ENCODE measurements around the gene CXCR6.

The CXCR6 gene

DNA sequence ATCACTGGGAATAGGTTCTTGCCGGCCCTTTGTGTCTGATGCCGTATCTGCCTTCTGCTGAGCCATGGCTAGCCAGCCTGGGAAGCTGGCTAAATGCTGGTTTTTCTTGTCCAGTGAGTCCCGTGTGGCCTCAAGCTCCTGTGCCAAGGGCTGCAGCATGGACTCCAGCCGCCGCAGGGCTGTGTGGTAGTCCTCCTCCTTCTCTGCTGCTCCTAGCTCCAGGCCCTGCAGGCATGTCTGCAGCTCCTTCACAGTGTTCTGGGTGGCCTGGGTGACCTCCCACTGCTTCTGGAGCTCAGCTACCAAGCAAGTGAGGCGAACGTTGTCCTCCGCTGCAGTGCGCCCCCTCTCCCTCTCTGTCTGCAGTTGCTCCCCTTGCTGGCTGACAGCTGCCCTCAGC lies 24.9 kb downstream of the CXCR6 start:
- TF ChIP-seq TARDBP (IDR thresholded peaks at IDR 0.05) = no peak
- TF ChIP-seq BHLHE40 (IDR thresholded peaks at IDR 0.05; ENCODE audit: borderline replicate concordance) = no peak
- no peak for TF ChIP-seq ARNT (IDR thresholded peaks at IDR 0.05)
- TF ChIP-seq FOXK2 (IDR thresholded peaks at IDR 0.05) = no peak
- no peak for TF ChIP-seq CTBP1 (IDR thresholded peaks at IDR 0.05; ENCODE audit: borderline replicate concordance)
- no peak for TF ChIP-seq FOXA1 (IDR thresholded peaks at IDR 0.05)
- no peak for TF ChIP-seq FOXM1 (IDR thresholded peaks at IDR 0.05; ENCODE audit: borderline replicate concordance)
- TF ChIP-seq L3MBTL2 (conservative IDR thresholded peaks at IDR 0.05) = no peak
- TF ChIP-seq SUZ12 (IDR thresholded peaks at IDR 0.05) = no peak
- no peak for TF ChIP-seq ZNF384 (IDR thresholded peaks at IDR 0.05)
- no peak for TF ChIP-seq ELF4 (IDR thresholded peaks at IDR 0.05)
- ChIA-PET POLR2A (no interaction called here), CTCF (no interaction called here)
- no peak for DNase-seq (ENCODE audit: extremely low spot score)

DNA sequence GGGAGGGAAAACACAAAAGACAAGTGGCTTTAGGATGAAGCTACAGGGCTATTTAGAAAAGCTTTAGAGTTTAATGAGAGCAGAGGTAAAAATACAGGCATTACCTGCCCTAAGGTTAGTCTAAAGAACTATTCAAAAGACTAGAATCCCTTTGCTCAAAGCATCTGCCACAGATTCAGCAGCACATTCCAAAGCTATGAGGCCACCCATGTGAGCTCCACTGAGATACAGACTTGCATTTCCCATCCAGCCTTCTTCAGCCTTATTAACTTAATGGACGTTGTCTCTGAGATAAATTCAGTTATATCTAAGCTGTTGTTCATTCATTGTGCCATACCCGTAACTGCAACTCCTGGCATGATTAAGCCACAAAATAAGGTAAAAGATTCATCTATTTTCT lies 25.4 kb downstream of the CXCR6 start:
- ChIA-PET CTCF (no interaction called here), POLR2A (no interaction called here)
- no peak for DNase-seq (ENCODE audit: extremely low spot score)
- TF ChIP-seq NFRKB (IDR thresholded peaks at IDR 0.05) = no peak
- TF ChIP-seq, protein P1, sequence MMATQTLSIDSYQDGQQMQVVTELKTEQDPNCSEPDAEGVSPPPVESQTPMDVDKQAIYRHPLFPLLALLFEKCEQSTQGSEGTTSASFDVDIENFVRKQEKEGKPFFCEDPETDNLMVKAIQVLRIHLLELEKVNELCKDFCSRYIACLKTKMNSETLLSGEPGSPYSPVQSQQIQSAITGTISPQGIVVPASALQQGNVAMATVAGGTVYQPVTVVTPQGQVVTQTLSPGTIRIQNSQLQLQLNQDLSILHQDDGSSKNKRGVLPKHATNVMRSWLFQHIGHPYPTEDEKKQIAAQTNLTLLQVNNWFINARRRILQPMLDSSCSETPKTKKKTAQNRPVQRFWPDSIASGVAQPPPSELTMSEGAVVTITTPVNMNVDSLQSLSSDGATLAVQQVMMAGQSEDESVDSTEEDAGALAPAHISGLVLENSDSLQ (IDR thresholded peaks at IDR 0.05) = no peak
- TF ChIP-seq L3MBTL2 (conservative IDR thresholded peaks at IDR 0.05) = no peak
- TF ChIP-seq HDGF (IDR thresholded peaks at IDR 0.05; ENCODE audit: borderline replicate concordance) = no peak
- TF ChIP-seq BHLHE40 (IDR thresholded peaks at IDR 0.05; ENCODE audit: borderline replicate concordance) = no peak
- no peak for TF ChIP-seq TARDBP (IDR thresholded peaks at IDR 0.05)
- no peak for TF ChIP-seq SP1 (IDR thresholded peaks at IDR 0.05)

DNA sequence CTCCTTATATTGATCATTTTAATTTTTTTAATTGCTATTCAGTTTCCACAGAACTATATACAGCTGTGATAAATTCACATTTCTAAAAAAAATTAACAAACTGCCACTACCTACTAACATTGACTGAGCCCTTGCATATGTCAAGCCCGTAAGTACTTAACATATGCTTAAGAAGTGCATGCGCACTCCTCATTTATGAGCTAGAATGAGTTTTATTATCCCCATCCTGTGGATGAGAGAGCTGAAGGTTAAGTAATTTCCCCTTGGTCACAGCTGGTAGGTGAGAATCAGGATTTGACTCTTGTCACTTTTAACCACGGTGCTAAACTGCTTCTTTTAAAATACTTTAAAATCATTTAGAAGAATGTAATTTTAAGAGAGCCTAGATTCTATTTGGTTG lies 25.9 kb downstream of the CXCR6 start:
- no peak for DNase-seq (ENCODE audit: extremely low spot score)
- ChIA-PET CTCF (no interaction called here), POLR2A (no interaction called here)
- TF ChIP-seq HDGF (IDR thresholded peaks at IDR 0.05; ENCODE audit: borderline replicate concordance) (no peak), ELF4 (IDR thresholded peaks at IDR 0.05) (no peak), FOXA1 (IDR thresholded peaks at IDR 0.05) (no peak), FOXK2 (IDR thresholded peaks at IDR 0.05) (no peak), BHLHE40 (IDR thresholded peaks at IDR 0.05; ENCODE audit: borderline replicate concordance) (no peak), NFRKB (IDR thresholded peaks at IDR 0.05) (no peak), ZNF384 (IDR thresholded peaks at IDR 0.05) (no peak), LEF1 (IDR thresholded peaks at IDR 0.05; ENCODE audit: borderline replicate concordance) (no peak), L3MBTL2 (conservative IDR thresholded peaks at IDR 0.05) (no peak), SP1 (IDR thresholded peaks at IDR 0.05) (no peak), ARNT (IDR thresholded peaks at IDR 0.05) (no peak), TARDBP (IDR thresholded peaks at IDR 0.05) (no peak), FOXM1 (IDR thresholded peaks at IDR 0.05; ENCODE audit: borderline replicate concordance) (no peak)

DNA sequence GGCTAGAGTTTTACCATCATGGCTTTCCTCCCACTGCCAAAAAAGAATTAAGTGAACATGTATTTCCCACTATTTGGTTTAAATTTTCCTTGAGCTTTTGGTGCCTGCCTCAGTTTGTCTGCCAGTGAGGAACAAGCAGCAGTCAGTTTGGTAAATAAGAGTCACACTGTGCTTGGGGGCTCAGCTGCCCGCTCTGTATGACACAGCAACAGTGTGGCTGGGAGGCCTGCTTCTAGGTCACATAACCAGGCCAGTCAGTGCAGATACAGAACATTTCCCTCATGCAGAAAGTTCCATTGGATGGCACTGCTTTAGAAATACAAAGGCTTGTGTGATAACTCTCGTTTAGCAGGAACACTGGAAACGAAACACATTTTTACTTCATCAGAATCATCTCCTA lies 26.7 kb downstream of the CXCR6 start:
- ChIA-PET CTCF (no interaction called here), POLR2A (no interaction called here)
- TF ChIP-seq TARDBP (IDR thresholded peaks at IDR 0.05) (no peak), FOXM1 (IDR thresholded peaks at IDR 0.05; ENCODE audit: borderline replicate concordance) (no peak), FOXA1 (IDR thresholded peaks at IDR 0.05) (no peak), ELF4 (IDR thresholded peaks at IDR 0.05) (no peak), ARNT (IDR thresholded peaks at IDR 0.05) (no peak), SUZ12 (IDR thresholded peaks at IDR 0.05) (no peak), CTBP1 (IDR thresholded peaks at IDR 0.05; ENCODE audit: borderline replicate concordance) (no peak), NFRKB (IDR thresholded peaks at IDR 0.05) (no peak), SP1 (IDR thresholded peaks at IDR 0.05) (no peak), HDGF (IDR thresholded peaks at IDR 0.05; ENCODE audit: borderline replicate concordance) (no peak), L3MBTL2 (conservative IDR thresholded peaks at IDR 0.05) (no peak), FOXK2 (IDR thresholded peaks at IDR 0.05) (no peak), LEF1 (IDR thresholded peaks at IDR 0.05; ENCODE audit: borderline replicate concordance) (no peak), BHLHE40 (IDR thresholded peaks at IDR 0.05; ENCODE audit: borderline replicate concordance) (no peak), ZNF384 (IDR thresholded peaks at IDR 0.05) (no peak)
- TF ChIP-seq, protein P1 (IDR thresholded peaks at IDR 0.05) = no peak
- DNase-seq (ENCODE audit: extremely low spot score) = no peak

DNA sequence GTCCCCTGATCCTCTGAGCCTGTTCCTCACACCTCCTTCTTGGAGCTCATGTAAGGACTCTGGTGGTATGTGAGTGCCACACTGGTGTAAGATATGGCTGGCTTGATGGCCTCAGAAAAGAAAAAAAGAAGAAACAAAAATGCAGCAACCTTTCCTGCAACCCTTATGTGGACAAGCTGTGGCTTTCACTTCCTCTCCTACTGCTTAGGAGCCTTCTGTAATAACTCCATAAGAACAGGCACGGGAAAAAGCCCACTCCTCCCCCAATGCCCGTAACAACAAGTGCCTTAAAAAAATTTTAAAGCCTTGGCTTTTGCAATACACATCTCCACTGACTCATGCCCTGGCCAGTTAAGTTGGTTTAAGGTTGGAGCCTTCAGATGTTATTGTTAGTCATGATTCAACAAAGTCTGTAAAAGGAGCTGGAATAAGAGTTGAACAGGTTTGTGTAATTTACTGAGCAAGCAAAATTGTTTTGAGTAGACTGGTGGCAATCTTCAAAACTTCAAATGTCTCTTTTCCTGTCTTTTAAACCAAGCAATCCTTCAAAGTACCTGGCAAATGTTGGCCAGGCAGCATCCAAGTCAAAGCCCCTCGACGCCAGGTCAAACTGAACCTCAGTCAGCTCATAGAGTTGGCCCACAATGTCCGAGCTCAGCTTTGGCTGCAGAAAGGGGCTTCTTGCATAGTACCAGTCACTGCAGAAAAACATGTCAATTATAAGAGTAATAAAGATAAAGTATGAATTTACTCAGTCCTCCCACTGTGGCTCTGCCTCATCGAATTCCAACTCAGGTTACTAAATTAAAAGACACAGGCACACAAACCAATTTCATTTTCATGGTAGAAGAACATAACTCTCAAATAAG lies 29.5 kb downstream of the CXCR6 start:
- POLR2A ChIA-PET = interaction anchor here (0.6 kb wide), 1 partner anchor 22 kb away, joined by 3 read pairs; no protein-coding TSS in a partner anchor
- DNase-seq (ENCODE audit: extremely low spot score) = no peak
- TF ChIP-seq BHLHE40 (IDR thresholded peaks at IDR 0.05; ENCODE audit: borderline replicate concordance) (no peak), L3MBTL2 (conservative IDR thresholded peaks at IDR 0.05) (no peak), ARNT (IDR thresholded peaks at IDR 0.05) (no peak), ZNF384 (IDR thresholded peaks at IDR 0.05) (no peak), FOXK2 (IDR thresholded peaks at IDR 0.05) (no peak), FOXA1 (IDR thresholded peaks at IDR 0.05) (no peak), SP1 (IDR thresholded peaks at IDR 0.05) (no peak), SUZ12 (IDR thresholded peaks at IDR 0.05) (no peak), FOXM1 (IDR thresholded peaks at IDR 0.05; ENCODE audit: borderline replicate concordance) (no peak), LEF1 (IDR thresholded peaks at IDR 0.05; ENCODE audit: borderline replicate concordance) (no peak)
- TF ChIP-seq, protein P1 (IDR thresholded peaks at IDR 0.05) = no peak
- CTCF ChIA-PET = interaction anchor here (0.5 kb wide), 1 partner anchor 918 kb away, joined by 3 read pairs; no protein-coding TSS in a partner anchor

DNA sequence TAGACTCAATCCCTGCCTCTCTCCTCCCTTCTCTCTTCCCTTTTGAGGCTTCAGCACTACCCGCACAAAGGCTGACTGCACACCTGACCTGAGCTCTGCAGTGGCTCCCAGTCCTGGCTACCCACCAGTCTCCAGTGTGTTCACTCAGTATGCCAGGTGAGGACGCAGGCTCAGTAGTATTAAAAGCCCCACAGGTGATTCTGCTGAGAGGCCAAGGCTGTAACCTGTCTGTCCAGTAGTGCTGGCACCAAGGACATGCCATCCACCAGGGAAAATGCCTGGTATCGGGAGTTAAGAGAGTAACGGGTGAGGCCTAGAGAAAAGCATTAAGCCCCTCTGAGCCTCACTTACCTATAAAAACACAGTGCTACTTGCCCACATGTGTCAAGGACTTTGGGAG lies 31.4 kb downstream of the CXCR6 start:
- ChIA-PET CTCF (no interaction called here), POLR2A (no interaction called here)
- no peak for DNase-seq (ENCODE audit: extremely low spot score)
- TF ChIP-seq FOXA1 (IDR thresholded peaks at IDR 0.05) = no peak
- TF ChIP-seq, protein P1 (IDR thresholded peaks at IDR 0.05) = no peak

Measured in HEK293T (cell line).